Right lobe of liver (tissue), 4 donors: ENCODE data around the gene PEPD.

Experiments used
- POLR2A ChIP-seq: fragments of 450-650 bp; IDR thresholded peaks from one replicate; pipeline ENCODE4 v1.6.1; 2017; ENCODE audit warnings: antibody characterized with exemption, mild to moderate bottlenecking
- TF ChIP-seq, protein P1 (sequence below), 4 donors: fragments of 200-600 bp in 3 of 4; fragments of 450-650 bp in 1 of 4; IDR thresholded peaks; one replicate each; pipeline versions ENCODE4 v1.5.1 to v1.8.0; 2016 to 2022; ENCODE audit warnings: antibody characterized with exemption in 4 of 4, mild to moderate bottlenecking in 2 of 4
- donor health status: DM: no; HTN: no; CAD: no.
- donor health status: DM: no; HTN: no; CAD: no.
- donor health status: DM: no; HTN: yes; CAD: no.

DNA sequence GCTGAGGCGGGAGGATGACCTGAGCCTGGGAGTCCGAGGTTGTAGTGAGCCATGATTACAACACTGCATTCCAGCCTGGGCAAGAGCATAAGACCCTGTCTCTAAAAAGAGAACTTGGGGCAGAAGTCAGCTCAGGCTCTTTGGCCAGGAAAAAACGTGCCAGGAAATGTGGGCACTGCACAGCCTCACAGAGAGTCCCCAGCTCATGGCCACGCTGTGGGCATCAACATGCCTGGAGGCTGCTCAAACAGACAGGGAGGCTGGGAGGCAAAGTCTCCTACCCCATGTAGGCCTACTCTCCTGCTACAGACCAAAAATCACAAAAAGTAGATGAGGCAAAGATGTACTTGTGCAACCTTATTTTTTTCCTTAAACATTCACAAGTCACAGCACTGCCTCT lies 49.4 kb downstream of the PEPD start:
- TF ChIP-seq, protein P1, sequence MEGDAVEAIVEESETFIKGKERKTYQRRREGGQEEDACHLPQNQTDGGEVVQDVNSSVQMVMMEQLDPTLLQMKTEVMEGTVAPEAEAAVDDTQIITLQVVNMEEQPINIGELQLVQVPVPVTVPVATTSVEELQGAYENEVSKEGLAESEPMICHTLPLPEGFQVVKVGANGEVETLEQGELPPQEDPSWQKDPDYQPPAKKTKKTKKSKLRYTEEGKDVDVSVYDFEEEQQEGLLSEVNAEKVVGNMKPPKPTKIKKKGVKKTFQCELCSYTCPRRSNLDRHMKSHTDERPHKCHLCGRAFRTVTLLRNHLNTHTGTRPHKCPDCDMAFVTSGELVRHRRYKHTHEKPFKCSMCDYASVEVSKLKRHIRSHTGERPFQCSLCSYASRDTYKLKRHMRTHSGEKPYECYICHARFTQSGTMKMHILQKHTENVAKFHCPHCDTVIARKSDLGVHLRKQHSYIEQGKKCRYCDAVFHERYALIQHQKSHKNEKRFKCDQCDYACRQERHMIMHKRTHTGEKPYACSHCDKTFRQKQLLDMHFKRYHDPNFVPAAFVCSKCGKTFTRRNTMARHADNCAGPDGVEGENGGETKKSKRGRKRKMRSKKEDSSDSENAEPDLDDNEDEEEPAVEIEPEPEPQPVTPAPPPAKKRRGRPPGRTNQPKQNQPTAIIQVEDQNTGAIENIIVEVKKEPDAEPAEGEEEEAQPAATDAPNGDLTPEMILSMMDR (IDR thresholded peaks at IDR 0.05): no peak
- no peak for TF ChIP-seq POLR2A
